Measurements from ENCODE around the gene PROZ.
A peak's percentile ranks its signal among the peaks of the same experiment; 100 is the strongest.

PROZ gene

DNA sequence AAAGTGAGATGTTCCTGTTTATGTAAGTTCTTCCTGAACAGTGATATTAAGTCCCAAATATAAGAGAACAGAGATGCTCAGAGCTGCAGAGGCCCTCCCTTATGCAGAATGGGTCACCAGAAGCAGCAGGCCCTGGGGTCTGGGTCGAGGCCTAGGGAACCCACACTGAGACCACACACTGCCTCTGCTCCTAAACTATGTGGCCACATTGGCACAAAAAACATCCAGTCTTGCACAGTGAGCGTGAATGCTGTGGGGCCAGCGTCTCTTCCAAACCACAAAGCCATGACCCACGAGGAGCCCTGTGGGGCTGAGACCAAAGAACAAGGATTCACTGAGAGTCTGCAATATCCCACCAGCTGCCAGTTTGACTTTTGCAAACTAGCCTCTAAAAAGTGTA lies 23.6 kb downstream of the PROZ start:
- DNase-seq = no peak

DNA sequence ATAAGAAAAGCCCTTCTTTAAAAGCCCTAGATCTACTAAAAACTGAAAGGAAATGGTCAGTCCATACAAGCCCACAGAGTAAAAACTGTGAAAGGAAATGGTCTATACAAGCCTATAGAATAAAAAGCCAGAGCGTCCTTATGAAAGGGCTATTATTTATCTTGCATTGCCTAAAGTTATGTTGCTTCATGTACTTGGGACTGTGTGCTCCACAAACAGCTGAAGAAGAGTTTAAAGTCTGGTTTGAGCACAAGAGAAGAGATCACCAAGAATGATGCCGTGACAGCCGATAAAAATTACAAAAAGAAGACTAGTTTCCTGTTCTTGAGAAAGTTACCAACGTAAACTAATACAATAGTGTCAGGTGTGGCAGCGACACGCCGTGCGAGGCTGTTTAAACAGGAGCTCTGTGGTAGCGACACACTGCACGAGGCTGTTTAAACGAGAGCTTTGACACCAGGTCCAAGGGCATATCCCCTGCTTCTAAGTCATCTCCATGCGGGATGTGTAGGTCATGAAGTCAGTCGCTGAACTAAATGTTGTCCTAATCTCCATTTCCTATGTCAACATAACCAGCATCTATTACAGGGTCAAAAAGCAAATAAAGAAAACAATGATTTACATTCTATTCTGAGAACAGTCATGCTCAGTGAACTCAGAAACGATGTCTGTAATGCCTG lies 25.1 kb downstream of the PROZ start:
- no peak for DNase-seq

GRCh38 chr13:113184568-113185440 lies 26.4 kb downstream of the PROZ start:
- peak; percentile 46 for DNase-seq

- peak; percentile 38 for DNase-seq
These were observed 27.8 kb downstream of the PROZ start for GRCh38 chr13:113186061-113186900.

DNA sequence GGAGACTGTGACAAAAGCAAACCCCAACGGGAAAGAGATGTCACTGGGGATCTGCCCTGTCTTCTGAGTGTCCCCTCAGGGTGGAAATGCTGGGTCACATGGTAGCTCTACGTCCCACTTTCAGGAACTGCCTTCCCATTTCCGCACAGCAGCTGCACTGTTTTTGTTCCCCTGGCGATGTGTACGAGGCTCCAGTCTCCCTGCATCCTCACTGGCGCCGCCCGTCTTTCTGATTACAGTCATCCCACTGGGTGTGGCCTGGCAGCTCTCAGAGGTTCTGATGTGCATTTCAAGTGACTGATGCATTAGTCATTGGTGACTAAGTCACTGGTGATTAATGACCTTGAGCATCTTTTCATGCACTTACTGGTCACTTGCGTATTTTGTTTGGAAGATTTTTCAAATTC lies 28.8 kb downstream of the PROZ start:
- DNase-seq = no peak

DNA sequence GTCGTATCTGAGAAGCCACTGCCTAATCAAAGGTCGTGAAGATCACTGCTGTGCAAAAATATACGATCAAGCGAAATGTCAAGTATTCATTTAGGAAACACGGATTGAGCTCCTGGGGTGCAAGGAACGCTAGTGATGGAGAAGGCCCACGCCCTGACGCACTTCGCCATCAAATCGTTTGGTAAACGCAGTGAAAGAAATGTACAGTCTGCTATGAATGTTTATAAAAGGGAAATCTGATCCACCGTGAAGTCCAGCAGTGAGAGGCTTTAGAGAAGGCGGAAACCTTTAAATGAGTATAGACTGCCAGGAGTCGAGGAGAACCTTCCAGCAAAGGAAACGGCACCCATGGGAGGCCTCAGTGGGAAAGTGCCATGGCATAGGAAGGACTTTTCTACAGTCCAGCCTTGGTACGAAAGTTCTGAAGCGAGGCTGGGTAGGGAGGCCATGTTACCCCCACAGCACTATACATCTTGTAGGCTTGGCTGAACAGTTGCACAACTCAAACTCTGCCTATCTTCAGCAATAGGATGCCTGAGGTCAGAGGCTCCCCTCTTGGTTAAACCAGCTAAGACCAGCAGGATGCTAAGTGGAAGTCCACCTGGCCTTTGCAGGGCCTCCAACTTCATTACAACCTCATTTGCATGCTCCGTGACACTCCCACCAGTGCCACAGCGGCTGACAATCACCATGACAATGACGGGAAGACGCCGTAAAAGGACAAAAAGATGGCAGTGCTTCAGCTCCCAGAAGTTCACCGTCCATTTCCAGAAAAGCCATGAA lies 29.6 kb downstream of the PROZ start:
- no peak for DNase-seq

DNA sequence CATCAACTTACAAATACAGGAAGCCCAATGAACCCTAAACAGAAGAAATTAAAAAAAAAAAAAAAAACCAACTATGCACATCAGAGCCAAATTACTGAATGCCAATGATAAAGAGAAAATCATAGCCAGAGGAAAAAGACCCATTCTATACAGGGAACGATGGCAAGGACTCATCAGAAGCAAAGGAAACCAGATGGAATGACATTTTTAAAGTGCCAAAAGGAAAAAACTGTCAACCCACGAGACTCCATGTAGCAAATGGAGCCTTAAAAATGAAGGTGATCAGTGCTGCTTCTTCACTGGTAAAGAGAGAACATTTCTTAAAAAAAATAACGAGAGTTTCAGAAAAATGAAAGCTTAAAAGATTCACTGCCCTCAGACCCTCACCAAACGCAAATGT lies 31.7 kb downstream of the PROZ start:
- no peak for DNase-seq

DNA sequence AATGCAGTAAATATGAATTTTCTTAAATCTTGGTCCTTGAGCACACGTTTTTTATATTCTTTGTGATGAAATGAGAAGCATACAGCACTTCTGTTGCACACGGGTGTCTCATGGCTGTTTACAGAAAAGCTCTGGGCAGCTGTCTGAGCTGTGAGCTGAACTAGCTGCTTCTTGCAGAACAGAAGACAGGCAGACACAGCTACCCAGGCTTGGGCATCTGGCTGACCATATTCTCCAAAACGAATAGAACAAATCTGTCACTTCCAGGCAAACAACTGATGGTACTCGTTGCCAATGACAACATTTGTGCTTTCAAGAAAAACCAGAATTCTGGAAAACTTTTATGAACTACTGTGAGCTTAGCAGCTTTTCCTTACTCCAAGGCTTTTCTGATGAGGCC lies 33.8 kb downstream of the PROZ start:
- DNase-seq = no peak

GRCh38 chr13:113192902-113193301 lies 34.5 kb downstream of the PROZ start:
- no peak for DNase-seq

DNA sequence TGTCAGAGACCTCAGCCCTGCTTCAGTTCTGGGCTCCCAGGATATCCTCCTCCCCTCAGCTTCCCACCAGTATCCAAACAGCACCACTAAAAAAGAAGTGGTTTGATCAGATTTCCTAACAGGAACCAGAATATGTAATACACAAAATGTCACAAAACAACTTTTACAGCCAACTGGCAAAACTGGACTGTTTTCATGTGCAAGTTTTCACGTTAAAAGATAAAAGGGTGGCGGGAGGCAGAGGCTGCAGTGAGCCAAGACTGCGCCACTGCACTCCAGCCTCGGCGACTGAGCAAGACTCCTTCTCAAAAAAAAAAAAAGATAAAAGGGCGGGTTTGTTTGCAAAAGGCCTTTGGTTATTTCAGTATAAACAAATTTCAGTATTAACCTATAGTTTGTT lies 36.9 kb downstream of the PROZ start:
- no peak for DNase-seq

GRCh38 chr13:113196970-113197737 lies 38.7 kb downstream of the PROZ start:
- no peak for DNase-seq

- no peak for DNase-seq
These were observed 43.4 kb downstream of the PROZ start for GRCh38 chr13:113201815-113202214.

DNA sequence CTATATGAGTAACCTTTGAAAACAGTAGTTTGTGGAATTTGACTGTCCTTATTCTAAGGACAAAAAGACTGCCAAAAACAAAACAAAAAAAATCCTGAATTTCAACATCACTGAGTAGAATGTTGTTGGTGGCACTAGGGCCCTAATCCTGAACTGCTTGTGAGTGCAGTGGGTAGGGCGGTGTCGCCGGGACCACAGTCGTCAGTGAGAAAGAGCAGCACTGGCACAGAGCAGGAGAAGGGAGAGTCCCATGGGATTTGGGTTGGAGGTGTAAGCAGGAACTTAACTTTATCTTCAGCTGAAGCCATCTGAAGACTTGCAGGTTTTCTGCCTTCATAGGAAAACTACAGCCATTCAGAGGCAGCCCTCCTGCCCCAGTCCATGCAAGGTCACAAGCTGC lies 44.5 kb downstream of the PROZ start:
- DNase-seq = no peak

- DNase-seq = no peak
These were observed 45.3 kb downstream of the PROZ start for GRCh38 chr13:113203507-113204377.

DNA sequence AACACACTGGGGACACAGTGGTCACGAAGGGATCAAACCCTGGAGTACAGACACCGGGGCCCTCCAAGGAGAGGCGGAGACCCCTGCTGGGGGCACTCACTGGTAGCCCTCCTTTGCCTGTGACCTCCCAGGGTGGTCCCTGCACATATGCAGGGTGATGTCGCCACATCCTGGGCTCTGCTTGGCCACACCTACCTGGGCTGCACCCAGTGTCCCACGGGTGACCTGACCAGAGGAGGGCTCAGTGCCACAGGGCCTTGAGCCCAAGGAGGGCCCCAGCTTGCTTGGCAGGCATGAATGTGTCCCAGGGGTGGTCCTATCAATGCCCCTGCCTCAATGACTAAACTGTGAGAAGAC lies 45.9 kb downstream of the PROZ start:
- DNase-seq = no peak

- no peak for DNase-seq
These were observed 47.0 kb downstream of the PROZ start for GRCh38 chr13:113205428-113205931.

GRCh38 chr13:113207460-113207859 lies 49.0 kb downstream of the PROZ start:
- no peak for DNase-seq

GRCh38 chr13:113207890-113208420 lies 49.5 kb downstream of the PROZ start:
- DNase-seq = no peak

DNA sequence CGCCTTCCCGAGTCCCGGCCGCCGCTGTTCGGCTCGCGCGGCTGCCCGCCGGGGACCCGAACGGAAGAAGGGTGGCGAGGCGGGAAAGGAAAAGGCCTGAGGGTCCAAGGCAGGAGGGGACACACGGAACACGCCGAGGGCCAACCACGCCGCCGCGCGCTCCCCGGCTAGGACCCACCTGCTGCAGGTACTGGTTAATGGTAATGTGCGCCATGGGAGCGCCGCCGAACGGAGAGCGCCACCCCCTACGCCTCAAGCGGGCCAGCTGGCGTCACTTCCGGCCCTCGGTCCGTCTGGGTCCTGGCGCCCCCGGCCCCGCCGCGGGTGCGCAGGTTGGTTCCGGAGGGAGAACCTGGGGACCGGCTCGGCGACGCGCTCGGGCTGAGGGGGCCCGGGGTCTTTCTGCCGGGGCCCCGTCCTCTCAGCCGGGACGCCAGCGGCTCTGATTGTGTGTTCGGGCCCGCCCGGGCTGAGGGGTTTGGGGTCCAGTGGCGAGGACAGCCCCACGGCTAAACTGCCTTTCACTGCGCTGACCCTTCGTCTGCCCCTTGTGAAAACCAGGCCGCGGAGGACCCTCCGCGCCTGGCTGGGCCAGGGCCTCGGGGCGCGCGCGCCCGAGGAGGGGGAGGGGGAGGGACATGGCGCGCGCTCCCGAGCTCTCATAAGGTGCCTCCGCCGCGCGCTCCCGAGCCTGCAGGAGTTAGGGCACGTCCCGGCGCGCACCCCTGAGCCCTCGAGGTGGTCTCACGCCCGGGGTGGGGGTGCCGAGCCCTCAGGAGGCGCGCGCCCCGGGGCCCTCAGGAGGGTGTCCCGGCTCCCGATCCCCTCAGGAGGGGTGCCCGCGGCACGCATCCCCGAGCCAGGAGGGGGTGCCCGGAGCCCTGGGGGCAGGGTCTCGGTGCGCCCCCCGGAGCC lies 50.2 kb downstream of the PROZ start, which contains the start of gene PCID2:
PCID2 (minus strand) TSS at position 249 of the 915 bp plus-strand sequence; CDS start at position 214, 35 bp downstream.
- DNase-seq = peak; percentile 93

All from CD4-positive, alpha-beta T cell treated with Interleukin-21 for 1 hour (primary cell).